Loucy (cell line): ENCODE results near the gene LRRC4.

ENCODE experiments used
- H2AFZ ChIP-seq: fragments of 200-600 bp; sonication (generic); 2 replicates; pipeline ENCODE4 v1.6.0; 2016; ENCODE audit warnings: antibody characterized with exemption, mild to moderate bottlenecking, low read length, moderate library complexity
- H3F3A ChIP-seq: fragments of 200-600 bp; 2 replicates; pipeline ENCODE4 v1.6.0; 2016; ENCODE audit warnings: antibody characterized with exemption, low read depth, mild to moderate bottlenecking
- H3K27me3 ChIP-seq: fragments of 200-600 bp; sonication (generic); 2 replicates; pipeline ENCODE4 v1.6.1; 2014; ENCODE audit warnings: low read length, mild to moderate bottlenecking; ENCODE audit not compliant: insufficient read depth, poor library complexity, severe bottlenecking
- H3K36me3 ChIP-seq: fragments of 200-600 bp; sonication (generic); 2 replicates; pipeline ENCODE4 v1.6.1; 2016; ENCODE audit warnings: low read length; ENCODE audit not compliant: insufficient read depth
- H3K4me1 ChIP-seq: fragments of 200-600 bp; sonication (generic); 2 replicates; pipeline ENCODE4 v1.5.1; 2014; ENCODE audit warnings: low read length, mild to moderate bottlenecking; ENCODE audit not compliant: insufficient read depth, poor library complexity, severe bottlenecking
- H3K4me2 ChIP-seq: fragments of 200-600 bp; sonication (generic); 2 replicates; pipeline ENCODE4 v1.6.0; 2014; ENCODE audit warnings: antibody characterized with exemption, low read length, low read depth, mild to moderate bottlenecking; ENCODE audit not compliant: poor library complexity, severe bottlenecking
- H3K4me3 ChIP-seq: fragments of 200-600 bp; sonication (generic); 2 replicates; pipeline ENCODE4 v1.5.1; 2014; ENCODE audit warnings: low read length, mild to moderate bottlenecking, mixed read lengths; ENCODE audit not compliant: poor library complexity, severe bottlenecking
- H3K79me2 ChIP-seq: fragments of 200-600 bp; sonication (generic); 2 replicates; pipeline ENCODE4 v1.6.1; 2014; ENCODE audit warnings: low read length; ENCODE audit not compliant: insufficient read depth
- H3K9ac ChIP-seq: fragments of 200-600 bp; sonication (generic); 2 replicates; pipeline ENCODE4 v1.6.0; 2014; ENCODE audit warnings: mild to moderate bottlenecking, low read depth, low read length, moderate library complexity; ENCODE audit not compliant: poor library complexity, severe bottlenecking
- H3K9me2 ChIP-seq: fragments of 200-600 bp; sonication (generic); replicated peaks from 2 replicates; pipeline ENCODE4 v1.6.1; 2016; ENCODE audit warnings: low read depth, low read length, mixed read lengths
- H3K9me3 ChIP-seq: fragments of 200-600 bp; sonication (generic); 2 replicates; pipeline ENCODE4 v1.6.1; 2014; ENCODE audit warnings: mild to moderate bottlenecking, antibody characterized with exemption, low read length, low read depth; ENCODE audit not compliant: insufficient read depth
- H4K20me1 ChIP-seq: fragments of 200-600 bp; sonication (generic); 2 replicates; pipeline ENCODE4 v1.6.0; 2014; ENCODE audit warnings: antibody characterized with exemption, low read length, mild to moderate bottlenecking; ENCODE audit not compliant: insufficient read depth, poor library complexity, severe bottlenecking
- CTCF ChIP-seq: fragments of 200-600 bp; sonication (generic); conservative IDR thresholded peaks from 2 replicates; pipeline ENCODE4 v1.5.1; 2014; ENCODE audit warnings: mild to moderate bottlenecking, antibody characterized with exemption, low read length
- EZH2phosphoT487 ChIP-seq: fragments of 200-600 bp; IDR thresholded peaks from 2 replicates; pipeline ENCODE4 v1.6.1; 2018; ENCODE audit warnings: antibody characterized with exemption, mild to moderate bottlenecking, moderate library complexity, borderline replicate concordance

Gene LRRC4

GRCh38 chr7:128042012-128042411, 10.8 kb upstream of the LRRC4 start:
- H3K79me2 ChIP-seq, result no peaks in the 10 kb centered on the region
- H3K9me2 ChIP-seq, result no peaks in the 10 kb centered on the region
- no peaks in the 10 kb centered on the region for H3K9me3 ChIP-seq
- H3K4me1 ChIP-seq, result peaks cover 9% of the 10 kb centered on the region
- no peaks in the 10 kb centered on the region for H4K20me1 ChIP-seq
- H3K9ac ChIP-seq, result no peak overlapping the region
- no peak overlapping the region for H3K4me3 ChIP-seq
- no peaks in the 10 kb centered on the region for H3K36me3 ChIP-seq
- H3K4me2 ChIP-seq, result no peak overlapping the region
- no peaks in the 10 kb centered on the region for H3K27me3 ChIP-seq
- H2AFZ ChIP-seq, result no peak overlapping the region
- no peaks in the 10 kb centered on the region for H3F3A ChIP-seq
- TF ChIP-seq CTCF, result no peak
- no peak for TF ChIP-seq EZH2phosphoT487

- Histone ChIP-seq H3K9me2 (no peaks in the 10 kb centered on the region), H3K27me3 (no peaks in the 10 kb centered on the region), H2AFZ (no peak overlapping the region), H3K4me3 (no peak overlapping the region), H3K4me1 (peaks cover 9% of the 10 kb centered on the region), H3K4me2 (no peak overlapping the region), H3K9me3 (no peaks in the 10 kb centered on the region), H4K20me1 (no peaks in the 10 kb centered on the region), H3K9ac (no peak overlapping the region), H3F3A (no peaks in the 10 kb centered on the region), H3K36me3 (no peaks in the 10 kb centered on the region), H3K79me2 (no peaks in the 10 kb centered on the region)
- no peak for TF ChIP-seq CTCF
- TF ChIP-seq EZH2phosphoT487, result no peak
Measured at GRCh38 chr7:128041203-128041602, 10.0 kb upstream of the LRRC4 start.

GRCh38 chr7:128040205-128040604, 9.0 kb upstream of the LRRC4 start:
- no peaks in the 10 kb centered on the region for H3K27me3 ChIP-seq
- no peaks in the 10 kb centered on the region for H3F3A ChIP-seq
- H3K79me2 ChIP-seq, result no peaks in the 10 kb centered on the region
- no peaks in the 10 kb centered on the region for H3K36me3 ChIP-seq
- H3K9me3 ChIP-seq, result no peaks in the 10 kb centered on the region
- H3K4me2 ChIP-seq, result no peak overlapping the region
- no peak overlapping the region for H2AFZ ChIP-seq
- no peak overlapping the region for H3K4me3 ChIP-seq
- H4K20me1 ChIP-seq, result no peaks in the 10 kb centered on the region
- H3K4me1 ChIP-seq, result peaks cover 6% of the 10 kb centered on the region
- no peak overlapping the region for H3K9ac ChIP-seq
- H3K9me2 ChIP-seq, result no peaks in the 10 kb centered on the region
- TF ChIP-seq EZH2phosphoT487 (no peak), CTCF (no peak)
